Tibial nerve (tissue), 4 donors: Measurements from ENCODE around the gene MRC1. TPM values are rescaled to one million over a fixed set of nuclear protein-coding genes. Genes with fewer than 3 reads are reported as not detected.

Experiments used
- DNase-seq, 2 donors: peaks; one replicate each; pipeline ENCODE4 v3.0.0-alpha.2; 2019; ENCODE audit warnings: low spot score in 2 of 2
- H3K27ac ChIP-seq, 4 donors: fragments of 200-600 bp; sonication (generic) in 3 of 4; one replicate each; pipeline ENCODE4 v1.5.1; 2017 to 2019; ENCODE audit warnings: mild to moderate bottlenecking in 1 of 4
- H3K27me3 ChIP-seq, 2 donors: fragments of 200-600 bp; sonication (generic) in 1 of 2; one replicate each; pipeline versions ENCODE4 v1.5.1 to v1.6.0; 2017 to 2019
- H3K36me3 ChIP-seq, 3 donors: fragments of 200-600 bp; sonication (generic); one replicate each; pipeline ENCODE4 v1.5.1; 2018 to 2019
- H3K4me1 ChIP-seq, 4 donors: fragments of 200-600 bp; sonication (generic) in 3 of 4; one replicate each; pipeline ENCODE4 v1.5.1; 2017 to 2019
- H3K4me3 ChIP-seq, 4 donors: fragments of 200-600 bp; sonication (generic) in 3 of 4; one replicate each; pipeline ENCODE4 v1.5.1; 2017 to 2019; ENCODE audit warnings: mild to moderate bottlenecking in 1 of 4, moderate library complexity in 1 of 4
- H3K9me3 ChIP-seq, 4 donors: fragments of 200-600 bp; sonication (generic) in 3 of 4; one replicate each; pipeline ENCODE4 v1.5.1; 2017 to 2019
- EP300 ChIP-seq, 2 donors: sonication (generic); formaldehyde crosslinking; IDR thresholded peaks; one replicate each; pipeline ENCODE4 v1.6.1; 2017; ENCODE audit warnings: antibody characterized with exemption in 2 of 2, mild to moderate bottlenecking in 1 of 2
- POLR2A ChIP-seq, 2 donors: fragments of 450-650 bp; IDR thresholded peaks; one replicate each; pipeline ENCODE4 v1.6.1; 2017; ENCODE audit warnings: antibody characterized with exemption in 2 of 2, mild to moderate bottlenecking in 2 of 2, moderate library complexity in 2 of 2
- WGBS, 2 donors: methylation state at CpG; one replicate each; pipeline ENCODE4 v1.1.5; 2018; 5-methylcytosine and 5-hydroxymethylcytosine counted together
- total RNA-seq, 4 donors: library from RNA; depleted of rRNA; stranded (reverse); fragments of >200 nt; gene quantifications; one replicate each; pipeline ENCODE4 v1.1.0, GENCODE V29; 2016
- TF ChIP-seq, protein P1 (sequence below), 5 experiments: fragments of 200-600 bp in 3 of 5; fragments of 450-650 bp in 2 of 5; sonication (generic) in 3 of 5; IDR thresholded peaks; one replicate each; pipeline ENCODE4 v1.5.1; 2016 to 2019; ENCODE audit warnings: antibody characterized with exemption in 5 of 5, mild to moderate bottlenecking in 3 of 5, moderate library complexity in 2 of 5

The MRC1 gene
- total RNA-seq, 4 donors from 2014 or later, result 34.3 to 52.2 (median 44.8) TPM

DNA sequence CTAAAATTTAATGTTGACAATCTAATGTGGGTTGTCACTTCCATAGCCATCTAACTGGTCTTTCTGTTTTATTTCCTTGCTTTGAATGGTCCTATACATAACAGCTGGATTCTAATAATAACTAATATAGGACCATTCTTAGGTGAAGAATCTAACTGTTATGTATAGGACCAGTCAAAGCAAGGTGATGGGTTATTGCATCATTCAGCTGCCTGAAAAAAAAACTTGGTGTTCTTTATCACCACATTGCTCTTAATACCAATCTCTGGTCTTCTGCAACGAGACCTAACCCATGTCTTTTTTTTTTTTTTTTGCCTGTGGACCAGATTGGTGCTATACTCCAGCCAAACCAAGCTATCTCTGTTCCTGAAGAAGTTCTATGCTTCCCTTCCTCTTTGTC lies 96.9 kb downstream of the MRC1 start:
- H3K27ac ChIP-seq, result no peak overlapping the region
- H3K9me3 ChIP-seq, result no peaks in the 10 kb centered on the region
- peaks cover 0 to 7% (median 0%) of the 10 kb centered on the region in 4 donors for H3K4me1 ChIP-seq
- TF ChIP-seq EP300 (IDR thresholded peaks at IDR 0.05), result no peak
- no peak for TF ChIP-seq POLR2A (IDR thresholded peaks at IDR 0.05)
- TF ChIP-seq, protein P1, sequence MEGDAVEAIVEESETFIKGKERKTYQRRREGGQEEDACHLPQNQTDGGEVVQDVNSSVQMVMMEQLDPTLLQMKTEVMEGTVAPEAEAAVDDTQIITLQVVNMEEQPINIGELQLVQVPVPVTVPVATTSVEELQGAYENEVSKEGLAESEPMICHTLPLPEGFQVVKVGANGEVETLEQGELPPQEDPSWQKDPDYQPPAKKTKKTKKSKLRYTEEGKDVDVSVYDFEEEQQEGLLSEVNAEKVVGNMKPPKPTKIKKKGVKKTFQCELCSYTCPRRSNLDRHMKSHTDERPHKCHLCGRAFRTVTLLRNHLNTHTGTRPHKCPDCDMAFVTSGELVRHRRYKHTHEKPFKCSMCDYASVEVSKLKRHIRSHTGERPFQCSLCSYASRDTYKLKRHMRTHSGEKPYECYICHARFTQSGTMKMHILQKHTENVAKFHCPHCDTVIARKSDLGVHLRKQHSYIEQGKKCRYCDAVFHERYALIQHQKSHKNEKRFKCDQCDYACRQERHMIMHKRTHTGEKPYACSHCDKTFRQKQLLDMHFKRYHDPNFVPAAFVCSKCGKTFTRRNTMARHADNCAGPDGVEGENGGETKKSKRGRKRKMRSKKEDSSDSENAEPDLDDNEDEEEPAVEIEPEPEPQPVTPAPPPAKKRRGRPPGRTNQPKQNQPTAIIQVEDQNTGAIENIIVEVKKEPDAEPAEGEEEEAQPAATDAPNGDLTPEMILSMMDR (IDR thresholded peaks at IDR 0.05), result no peak
- no peaks in the 10 kb centered on the region for H3K27me3 ChIP-seq
- H3K36me3 ChIP-seq, result no peaks in the 10 kb centered on the region
- no peak overlapping the region for H3K4me3 ChIP-seq
- 63 to 65% methylated on average over 1 of the region's 1 CpG for WGBS, 2 donors
- DNase-seq, result no peak

DNA sequence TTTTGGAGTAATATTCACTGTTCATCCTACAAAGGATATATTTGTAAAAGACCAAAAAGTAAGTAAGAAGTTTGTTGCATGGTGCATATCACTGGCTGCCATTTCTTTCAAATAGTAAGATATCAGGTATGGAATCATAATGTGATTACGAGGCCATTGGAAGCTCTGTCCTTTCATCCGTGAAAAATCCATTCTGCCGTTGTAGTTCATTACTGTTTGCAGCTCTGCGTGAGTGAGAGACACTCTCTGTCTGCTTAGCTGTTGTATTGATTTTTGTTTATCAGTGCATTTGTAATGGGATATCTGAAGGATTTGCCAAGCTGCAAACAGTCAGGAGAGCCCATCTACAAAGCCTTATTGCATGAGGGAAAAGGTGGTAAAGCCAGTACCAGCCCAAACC lies 98.5 kb downstream of the MRC1 start:
- no peaks in the 10 kb centered on the region for H3K27me3 ChIP-seq
- H3K27ac ChIP-seq, result no peak overlapping the region
- WGBS, 2 donors, result 84 to 96% methylated on average over 4 of the region's 4 CpGs
- no peaks in the 10 kb centered on the region for H3K36me3 ChIP-seq
- DNase-seq, result no peak
- no peak overlapping the region for H3K4me3 ChIP-seq
- TF ChIP-seq, protein P1 (IDR thresholded peaks at IDR 0.05), result no peak
- TF ChIP-seq EP300 (IDR thresholded peaks at IDR 0.05), result no peak
- TF ChIP-seq POLR2A (IDR thresholded peaks at IDR 0.05), result no peak
- H3K4me1 ChIP-seq, result peaks cover 0 to 7% (median 0%) of the 10 kb centered on the region in 4 donors
- no peaks in the 10 kb centered on the region for H3K9me3 ChIP-seq

DNA sequence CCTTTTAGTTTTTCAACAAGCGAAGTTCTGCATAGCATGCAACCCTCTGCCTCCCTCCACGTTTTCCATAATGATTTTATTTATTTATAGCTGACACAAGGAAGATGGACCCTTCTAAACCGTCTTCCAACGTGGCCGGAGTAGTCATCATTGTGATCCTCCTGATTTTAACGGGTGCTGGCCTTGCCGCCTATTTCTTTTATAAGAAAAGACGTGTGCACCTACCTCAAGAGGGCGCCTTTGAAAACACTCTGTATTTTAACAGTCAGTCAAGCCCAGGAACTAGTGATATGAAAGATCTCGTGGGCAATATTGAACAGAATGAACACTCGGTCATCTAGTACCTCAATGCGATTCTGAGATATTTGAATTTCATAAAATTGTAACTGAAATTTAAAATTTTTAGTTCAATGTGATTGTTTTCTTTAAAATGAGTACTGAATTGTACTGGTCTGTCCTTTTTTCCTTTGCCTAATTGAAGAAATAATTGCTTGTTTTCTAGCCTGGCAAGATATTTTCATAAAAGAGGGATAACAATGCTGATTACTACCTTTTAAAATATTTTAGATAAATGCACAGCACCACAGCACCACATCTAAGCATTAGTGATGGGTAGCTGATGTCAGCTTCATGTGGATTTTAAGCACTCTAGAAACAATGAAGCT lies 101.1 kb downstream of the MRC1 start:
- Histone ChIP-seq H3K36me3 (no peaks in the 10 kb centered on the region), H3K9me3 (no peaks in the 10 kb centered on the region), H3K4me3 (no peak overlapping the region), H3K27ac (no peak overlapping the region), H3K4me1 (peaks cover 0 to 7% (median 0%) of the 10 kb centered on the region in 4 donors), H3K27me3 (no peaks in the 10 kb centered on the region)
- 20 to 25% methylated on average over 12 of the region's 12 CpGs for WGBS, 2 donors
- peak in 1 of 2 donors; percentile 37 for DNase-seq
- TF ChIP-seq, protein P1 (IDR thresholded peaks at IDR 0.05), result peak; percentile 25 to 56 (median 48)
- no peak for TF ChIP-seq POLR2A (IDR thresholded peaks at IDR 0.05)

DNA sequence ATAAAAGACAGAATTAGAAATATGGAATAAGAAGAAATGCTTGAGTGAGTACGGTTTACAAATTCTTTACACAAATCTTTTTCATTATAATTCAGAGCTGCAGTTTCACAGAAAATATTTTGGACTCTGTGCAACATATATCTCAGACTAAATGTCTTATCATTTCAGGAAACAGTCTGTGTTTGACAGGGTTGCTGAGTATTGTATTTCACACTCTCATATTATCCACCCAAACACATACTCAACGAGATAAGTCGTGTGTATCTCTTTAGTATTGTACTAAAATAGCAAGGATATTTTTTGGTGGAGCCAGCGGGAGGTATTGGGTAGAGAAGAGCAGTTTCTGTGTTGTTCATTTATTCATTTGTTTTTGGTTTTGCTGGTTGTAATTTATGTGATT lies 103.6 kb downstream of the MRC1 start:
- 58 to 60% methylated on average over 4 of the region's 4 CpGs for WGBS, 2 donors
- Histone ChIP-seq H3K36me3 (no peaks in the 10 kb centered on the region), H3K4me1 (no peaks in the 10 kb centered on the region), H3K27me3 (no peaks in the 10 kb centered on the region), H3K4me3 (no peak overlapping the region), H3K27ac (no peak overlapping the region), H3K9me3 (no peaks in the 10 kb centered on the region)
- TF ChIP-seq EP300 (IDR thresholded peaks at IDR 0.05) (no peak), POLR2A (IDR thresholded peaks at IDR 0.05) (no peak)
- TF ChIP-seq, protein P1 (IDR thresholded peaks at IDR 0.05), result no peak
- no peak for DNase-seq

DNA sequence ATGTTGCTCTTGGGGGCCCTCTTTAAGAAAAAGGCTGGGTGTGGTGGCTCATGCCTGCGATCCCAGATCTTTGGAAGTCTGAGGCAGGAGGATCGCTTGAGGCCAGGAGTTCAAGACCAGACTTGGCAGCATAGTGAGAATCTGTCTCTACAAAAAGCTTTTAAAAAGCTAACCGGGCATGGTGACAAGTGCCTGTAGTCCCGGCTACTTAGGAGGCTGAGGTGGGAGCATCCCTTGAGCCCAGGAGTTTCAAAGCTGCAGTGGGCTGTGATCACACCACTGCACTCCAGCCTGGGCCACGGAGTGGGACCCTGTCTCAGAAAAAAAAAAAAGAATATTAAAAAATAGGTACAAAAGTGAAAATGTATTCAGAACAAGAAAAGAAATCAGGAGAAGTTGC lies 104.5 kb downstream of the MRC1 start:
- no peak overlapping the region for H3K27ac ChIP-seq
- WGBS, 2 donors, result 50 to 65% methylated on average over 5 of the region's 5 CpGs
- H3K9me3 ChIP-seq, result no peaks in the 10 kb centered on the region
- no peaks in the 10 kb centered on the region for H3K27me3 ChIP-seq
- no peak overlapping the region for H3K4me3 ChIP-seq
- H3K4me1 ChIP-seq, result no peaks in the 10 kb centered on the region
- no peaks in the 10 kb centered on the region for H3K36me3 ChIP-seq
- TF ChIP-seq, protein P1 (IDR thresholded peaks at IDR 0.05), result no peak
- TF ChIP-seq EP300 (IDR thresholded peaks at IDR 0.05) (no peak), POLR2A (IDR thresholded peaks at IDR 0.05) (no peak)
- no peak for DNase-seq
